Heart left ventricle (tissue), 13 donors: ENCODE data around the gene RAB10.

Source experiments
- POLR2A ChIP-seq, 2 donors: fragments of 450-650 bp; IDR thresholded peaks; one replicate each; pipeline ENCODE4 v1.6.1; 2017; ENCODE audit warnings: antibody characterized with exemption in 2 of 2, mild to moderate bottlenecking in 2 of 2, moderate library complexity in 2 of 2
- TF ChIP-seq, protein P1 (sequence below), 12 donors: fragments of 200-600 bp; sonication (generic) in 4 of 12; IDR thresholded peaks; one replicate each; pipeline versions ENCODE4 v1.5.0 to v1.8.0; 2018 to 2022; ENCODE audit warnings: antibody characterized with exemption in 12 of 12, mild to moderate bottlenecking in 5 of 12
- donor health status: ischemic (EF 13 %, LVEDD 7.1; RV severe dilation, severe dysfunction).
- donor health status: DM: no; HTN: yes; CAD: no.
- donor health status: DM: no; HTN: no; CAD: no.
- donor health status: ischemic (EF 25% LVEDD 6.9; RV normal size, moderate dysfunction).
- donor health status: ischemic (EF 25% LVEDD 5.7; RV mildly dilated, moderate dysfunction).
- donor health status: ischemic (EF 35%, LVEDD 5.7; RV mildly dilated, moderate dysfunction).
- donor health status: nonischemic (EF 11% LVEDD 7.7; RV severe dilation, severe dysfunction).
- donor health status: DM: yes; HTN: yes; CAD: no.
- donor health status: PGD.
- donor health status: ischemic (EF 29% LVEDD 5.4; RV normal size, mild dysfunction).
- donor health status: nonischemic (EF 23%, LVEDD 6.1; RV moderate dilation, normal function).

GRCh38 chr2:26002632-26003310 is 31.1 kb upstream of the RAB10 start:
- TF ChIP-seq POLR2A (IDR thresholded peaks at IDR 0.05) = no peak
- TF ChIP-seq, protein P1, sequence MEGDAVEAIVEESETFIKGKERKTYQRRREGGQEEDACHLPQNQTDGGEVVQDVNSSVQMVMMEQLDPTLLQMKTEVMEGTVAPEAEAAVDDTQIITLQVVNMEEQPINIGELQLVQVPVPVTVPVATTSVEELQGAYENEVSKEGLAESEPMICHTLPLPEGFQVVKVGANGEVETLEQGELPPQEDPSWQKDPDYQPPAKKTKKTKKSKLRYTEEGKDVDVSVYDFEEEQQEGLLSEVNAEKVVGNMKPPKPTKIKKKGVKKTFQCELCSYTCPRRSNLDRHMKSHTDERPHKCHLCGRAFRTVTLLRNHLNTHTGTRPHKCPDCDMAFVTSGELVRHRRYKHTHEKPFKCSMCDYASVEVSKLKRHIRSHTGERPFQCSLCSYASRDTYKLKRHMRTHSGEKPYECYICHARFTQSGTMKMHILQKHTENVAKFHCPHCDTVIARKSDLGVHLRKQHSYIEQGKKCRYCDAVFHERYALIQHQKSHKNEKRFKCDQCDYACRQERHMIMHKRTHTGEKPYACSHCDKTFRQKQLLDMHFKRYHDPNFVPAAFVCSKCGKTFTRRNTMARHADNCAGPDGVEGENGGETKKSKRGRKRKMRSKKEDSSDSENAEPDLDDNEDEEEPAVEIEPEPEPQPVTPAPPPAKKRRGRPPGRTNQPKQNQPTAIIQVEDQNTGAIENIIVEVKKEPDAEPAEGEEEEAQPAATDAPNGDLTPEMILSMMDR (IDR thresholded peaks at IDR 0.05) = no peak
